Neural crest cell (in vitro differentiated cells): ENCODE results near the gene ARID5B. TPM values are rescaled to one million over a fixed set of nuclear protein-coding genes. Genes with fewer than 3 reads are reported as not detected.

Source experiments
- DNase-seq: peaks from one replicate; pipeline ENCODE4 v3.0.0; 2021; ENCODE audit warnings: low read depth, mixed read lengths, low spot score
- H3K27ac Mint-ChIP-seq: one replicate; pipeline ENCODE4 v1.8.0; 2021; ENCODE audit warnings: mild to moderate bottlenecking, mixed read lengths; ENCODE audit not compliant: unreplicated experiment
- H3K27me3 Mint-ChIP-seq: 2 replicates; pipeline ENCODE4 v1.8.0; 2021; ENCODE audit warnings: low read depth, mild to moderate bottlenecking, mixed read lengths
- H3K36me3 Mint-ChIP-seq: 2 replicates; pipeline ENCODE4 v1.8.0; 2021; ENCODE audit warnings: low read depth, mild to moderate bottlenecking, mixed read lengths
- H3K4me1 Mint-ChIP-seq: 2 replicates; pipeline ENCODE4 v1.8.0; 2021; ENCODE audit warnings: mixed read lengths
- H3K4me3 Mint-ChIP-seq: one replicate; pipeline ENCODE4 v1.8.0; 2021; ENCODE audit warnings: mild to moderate bottlenecking, mixed read lengths
- H3K9me3 Mint-ChIP-seq: 2 replicates; pipeline ENCODE4 v1.8.0; 2021; ENCODE audit warnings: mixed read lengths
- total RNA-seq: library from RNA; stranded (reverse); gene quantifications from 2 replicates; pipeline ENCODE4 v1.2.1, GENCODE V29; 2021
- TF ChIP-seq, protein P1 (sequence below): fragments of 200-600 bp; sonication (generic); conservative IDR thresholded peaks from 2 replicates; pipeline ENCODE4 v1.5.0; 2021; ENCODE audit warnings: antibody characterized with exemption, mild to moderate bottlenecking

Gene ARID5B
- total RNA-seq, 1 donor from 2014 or later, result 10.4 TPM

DNA sequence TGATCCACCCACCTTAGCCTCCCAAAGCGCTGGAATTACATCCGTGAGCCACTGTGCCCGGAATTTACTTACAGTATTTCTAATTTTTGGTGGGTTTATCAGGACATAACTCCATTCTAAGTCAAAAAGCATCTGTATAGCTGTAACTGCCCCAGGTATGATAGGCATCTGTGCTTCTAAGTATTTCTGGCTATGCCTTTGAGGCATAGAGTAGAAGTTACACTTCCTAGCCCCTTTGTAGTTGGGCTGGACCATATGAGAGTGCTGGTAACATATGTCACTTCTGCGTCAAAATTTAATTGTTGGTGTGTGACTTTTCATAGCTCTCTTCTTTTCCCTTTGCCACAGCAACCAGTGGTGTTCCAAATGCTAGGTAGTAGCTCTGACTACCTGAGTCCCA is 213.8 kb downstream of the ARID5B start:
- H3K27ac Mint-ChIP-seq, result no peak overlapping the region
- H3K36me3 Mint-ChIP-seq, result no peaks in the 10 kb centered on the region
- DNase-seq, result no peak
- H3K9me3 Mint-ChIP-seq, result peaks cover 4% of the 10 kb centered on the region
- TF ChIP-seq, protein P1, sequence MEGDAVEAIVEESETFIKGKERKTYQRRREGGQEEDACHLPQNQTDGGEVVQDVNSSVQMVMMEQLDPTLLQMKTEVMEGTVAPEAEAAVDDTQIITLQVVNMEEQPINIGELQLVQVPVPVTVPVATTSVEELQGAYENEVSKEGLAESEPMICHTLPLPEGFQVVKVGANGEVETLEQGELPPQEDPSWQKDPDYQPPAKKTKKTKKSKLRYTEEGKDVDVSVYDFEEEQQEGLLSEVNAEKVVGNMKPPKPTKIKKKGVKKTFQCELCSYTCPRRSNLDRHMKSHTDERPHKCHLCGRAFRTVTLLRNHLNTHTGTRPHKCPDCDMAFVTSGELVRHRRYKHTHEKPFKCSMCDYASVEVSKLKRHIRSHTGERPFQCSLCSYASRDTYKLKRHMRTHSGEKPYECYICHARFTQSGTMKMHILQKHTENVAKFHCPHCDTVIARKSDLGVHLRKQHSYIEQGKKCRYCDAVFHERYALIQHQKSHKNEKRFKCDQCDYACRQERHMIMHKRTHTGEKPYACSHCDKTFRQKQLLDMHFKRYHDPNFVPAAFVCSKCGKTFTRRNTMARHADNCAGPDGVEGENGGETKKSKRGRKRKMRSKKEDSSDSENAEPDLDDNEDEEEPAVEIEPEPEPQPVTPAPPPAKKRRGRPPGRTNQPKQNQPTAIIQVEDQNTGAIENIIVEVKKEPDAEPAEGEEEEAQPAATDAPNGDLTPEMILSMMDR, result no peak
- H3K4me3 Mint-ChIP-seq, result no peak overlapping the region
- H3K4me1 Mint-ChIP-seq, result no peaks in the 10 kb centered on the region
- no peaks in the 10 kb centered on the region for H3K27me3 Mint-ChIP-seq

DNA sequence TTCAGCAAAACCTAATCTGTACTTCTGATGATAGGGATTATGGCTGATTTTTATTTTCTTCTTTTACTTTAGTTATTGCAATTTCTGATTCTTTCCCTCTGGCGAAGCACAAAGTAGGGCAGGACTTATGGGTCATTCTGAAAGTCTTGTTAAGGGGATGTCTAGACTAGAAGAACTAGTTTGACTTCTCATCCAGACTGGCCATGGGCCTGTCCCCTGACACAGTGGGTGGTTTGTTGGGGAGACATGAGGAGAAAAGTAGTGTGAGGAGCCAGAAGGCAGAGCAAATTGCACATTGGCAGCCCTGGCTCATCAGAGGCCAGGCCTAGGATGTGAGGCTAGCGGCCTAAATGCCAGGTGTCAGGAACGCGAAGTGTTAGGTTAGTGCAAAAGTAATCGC is 214.3 kb downstream of the ARID5B start:
- Mint-ChIP-seq H3K27me3 (no peaks in the 10 kb centered on the region), H3K4me3 (no peak overlapping the region), H3K4me1 (no peaks in the 10 kb centered on the region), H3K9me3 (peaks cover 4% of the 10 kb centered on the region), H3K27ac (peak overlapping the region; percentile 44), H3K36me3 (no peaks in the 10 kb centered on the region)
- TF ChIP-seq, protein P1, result no peak
- DNase-seq, result no peak

DNA sequence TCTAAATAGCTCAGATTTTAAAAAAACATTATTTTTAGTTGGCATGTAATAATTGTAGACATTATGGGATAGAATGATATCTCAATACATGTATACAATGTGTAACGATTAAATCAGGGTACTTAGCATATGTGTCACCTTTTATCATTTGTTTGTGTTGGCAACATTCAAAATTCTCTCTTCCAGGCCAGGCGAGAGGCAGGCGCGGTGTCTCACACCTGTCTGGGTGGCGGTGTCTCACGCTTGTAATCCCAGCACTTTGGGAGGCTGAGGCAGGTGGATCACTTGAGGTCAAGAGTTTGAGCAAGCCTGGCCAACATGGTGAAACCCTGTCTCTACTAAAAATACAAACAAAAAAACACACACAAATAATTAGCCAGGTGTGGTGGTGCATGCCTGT is 215.4 kb downstream of the ARID5B start:
- no peaks in the 10 kb centered on the region for H3K4me1 Mint-ChIP-seq
- H3K27me3 Mint-ChIP-seq, result no peaks in the 10 kb centered on the region
- H3K27ac Mint-ChIP-seq, result no peak overlapping the region
- H3K9me3 Mint-ChIP-seq, result peaks cover 6% of the 10 kb centered on the region
- no peak for DNase-seq
- TF ChIP-seq, protein P1, result no peak
- no peak overlapping the region for H3K4me3 Mint-ChIP-seq
- no peaks in the 10 kb centered on the region for H3K36me3 Mint-ChIP-seq

DNA sequence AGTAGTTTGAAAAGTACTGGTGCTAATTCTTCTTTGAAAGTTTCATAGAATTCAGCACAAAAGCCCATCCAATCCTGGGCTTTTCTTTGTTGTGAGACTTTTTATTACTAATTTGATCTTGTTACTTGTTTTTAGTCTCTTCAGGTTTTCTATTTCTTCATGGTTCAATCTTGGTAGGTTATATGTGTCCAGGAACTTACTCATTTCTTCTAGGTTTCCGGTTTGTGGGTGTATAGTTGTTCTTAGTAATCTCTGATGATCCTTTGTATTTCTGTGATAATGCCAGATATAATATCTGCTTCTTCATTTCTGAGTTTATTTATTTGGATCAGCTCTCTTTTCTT is 219.7 kb downstream of the ARID5B start:
- Mint-ChIP-seq H3K36me3 (peaks cover 8% of the 10 kb centered on the region), H3K4me1 (no peaks in the 10 kb centered on the region), H3K9me3 (peaks cover 11% of the 10 kb centered on the region), H3K4me3 (no peak overlapping the region), H3K27ac (no peak overlapping the region), H3K27me3 (no peaks in the 10 kb centered on the region)
- DNase-seq, result no peak
- TF ChIP-seq, protein P1, result no peak

DNA sequence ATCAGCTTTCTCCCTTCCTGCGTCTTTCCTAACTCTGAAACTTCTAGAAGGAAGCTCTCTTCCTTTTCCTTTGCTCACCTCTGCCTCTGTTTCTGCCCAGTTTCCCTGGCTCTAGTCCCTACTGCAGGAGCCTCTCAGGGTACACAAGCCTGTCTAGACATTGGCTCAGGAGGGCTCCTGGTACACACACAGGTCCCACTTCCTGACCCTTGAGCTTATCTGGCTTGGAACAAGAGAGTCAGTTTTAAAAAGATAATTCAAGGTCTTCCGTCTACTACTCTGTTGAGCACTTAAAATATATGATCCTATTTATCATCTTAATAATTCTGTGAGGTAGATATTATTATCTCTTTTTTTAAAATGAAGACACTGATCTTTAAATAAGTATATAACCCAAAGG is 226.5 kb downstream of the ARID5B start:
- Mint-ChIP-seq H3K4me1 (no peaks in the 10 kb centered on the region), H3K27me3 (no peaks in the 10 kb centered on the region), H3K36me3 (peaks cover 14% of the 10 kb centered on the region), H3K4me3 (no peak overlapping the region), H3K9me3 (peaks cover 6% of the 10 kb centered on the region), H3K27ac (peak overlapping the region; percentile 45)
- TF ChIP-seq, protein P1, result no peak
- no peak for DNase-seq

DNA sequence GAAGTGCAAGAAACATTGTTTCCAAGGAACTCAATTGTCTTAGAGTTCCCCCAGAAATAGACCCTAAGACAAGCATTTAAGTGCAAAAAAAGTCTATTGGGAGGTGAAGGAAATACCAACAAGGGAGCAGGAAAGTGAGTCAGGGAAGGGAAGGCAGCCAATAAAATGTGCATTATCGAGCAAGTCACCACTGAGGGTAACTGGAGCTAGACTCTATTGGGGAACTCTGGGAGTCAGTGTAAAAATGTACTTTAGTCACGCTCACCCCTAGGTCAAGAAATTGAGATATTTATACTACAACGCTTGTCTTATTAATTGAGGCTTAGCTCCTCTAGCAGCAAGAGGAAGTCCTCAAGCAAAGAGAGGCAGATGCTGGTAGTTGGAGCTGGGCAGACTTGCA is 229.4 kb downstream of the ARID5B start:
- Mint-ChIP-seq H3K9me3 (peaks cover 2% of the 10 kb centered on the region), H3K4me1 (no peaks in the 10 kb centered on the region), H3K27ac (no peak overlapping the region), H3K27me3 (no peaks in the 10 kb centered on the region), H3K4me3 (no peak overlapping the region), H3K36me3 (peaks cover 7% of the 10 kb centered on the region)
- no peak for DNase-seq
- TF ChIP-seq, protein P1, result no peak
